ENCODE data around the gene CYP26A1.

The CYP26A1 gene

DNA sequence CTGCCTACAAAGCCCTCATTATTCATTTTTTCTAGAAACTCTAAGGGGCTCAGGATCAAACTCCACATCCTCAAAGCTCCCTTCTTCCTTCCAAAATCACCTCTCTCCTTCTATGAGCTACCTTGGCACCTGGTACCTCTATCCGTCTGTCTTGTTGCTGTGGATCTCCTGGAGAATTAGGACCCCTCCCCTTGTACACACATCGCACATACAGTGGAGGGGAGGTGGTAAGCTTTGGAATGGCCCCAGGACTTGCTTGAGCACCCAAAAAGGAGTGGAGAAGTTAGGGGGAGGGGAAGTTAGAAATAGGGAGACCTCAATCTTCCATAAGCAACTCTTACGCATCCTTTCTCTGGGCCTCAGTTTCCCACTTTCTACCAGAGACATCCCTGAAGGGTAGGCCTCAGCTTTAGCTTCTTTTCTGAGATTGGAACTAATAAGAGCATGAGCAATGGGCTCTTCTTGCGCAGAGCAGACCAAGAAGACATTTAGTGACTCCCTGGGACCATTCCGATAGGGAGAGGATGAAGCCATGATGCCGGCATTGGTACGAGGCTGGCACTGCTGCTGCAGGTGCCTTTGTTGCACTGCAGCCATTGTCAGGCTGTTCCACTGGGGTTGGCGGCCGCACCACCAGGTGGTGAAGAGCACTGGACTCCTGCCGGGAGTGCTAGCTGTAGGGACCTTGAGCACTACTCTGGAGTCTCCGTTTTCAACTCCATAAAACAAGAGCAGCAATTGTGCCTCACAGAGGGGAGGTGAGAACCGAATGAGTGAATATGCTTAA, 8.6 kb upstream of the CYP26A1 start:
- no peak for DNase-seq (ENCODE audit: low read depth in 2 of 2)

DNA sequence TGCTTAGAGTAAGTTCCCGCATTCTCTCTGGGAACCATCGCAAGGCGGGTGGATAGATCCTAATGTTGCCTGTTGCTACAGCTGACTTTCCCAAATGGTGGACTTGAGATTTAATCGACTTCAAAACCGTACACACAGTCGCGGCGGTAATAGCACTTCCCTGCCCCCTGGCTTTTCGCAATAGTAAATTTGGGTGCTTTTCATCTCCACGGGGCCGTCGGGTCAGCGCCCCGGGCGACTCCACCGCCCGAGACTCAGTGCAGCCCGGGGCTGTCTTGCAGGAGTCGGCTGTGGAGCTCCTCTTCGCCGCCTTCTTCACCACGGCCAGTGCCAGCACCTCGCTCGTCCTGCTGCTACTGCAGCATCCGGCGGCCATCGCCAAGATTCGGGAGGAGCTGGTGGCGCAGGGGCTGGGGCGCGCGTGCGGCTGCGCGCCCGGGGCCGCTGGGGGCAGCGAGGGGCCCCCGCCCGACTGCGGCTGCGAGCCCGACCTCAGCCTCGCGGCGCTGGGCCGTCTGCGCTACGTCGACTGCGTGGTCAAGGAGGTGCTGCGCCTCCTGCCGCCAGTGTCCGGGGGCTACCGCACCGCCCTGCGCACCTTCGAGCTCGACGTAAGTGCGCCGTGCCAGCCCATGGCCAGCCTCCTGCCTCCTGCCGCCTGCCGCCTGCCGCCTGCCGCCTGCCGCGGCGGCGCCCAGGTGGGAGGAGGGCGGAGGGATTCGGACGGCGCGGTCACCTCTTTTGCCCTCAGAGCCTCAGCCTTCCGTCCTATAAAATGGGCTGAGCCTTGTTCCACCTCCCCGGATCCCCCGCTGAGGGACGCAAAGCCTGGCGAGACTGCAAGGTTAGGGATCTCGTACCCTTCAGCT, 7.8 kb upstream of the CYP26A1 start:
- DNase-seq (ENCODE audit: low read depth in 2 of 2) = no peak

DNA sequence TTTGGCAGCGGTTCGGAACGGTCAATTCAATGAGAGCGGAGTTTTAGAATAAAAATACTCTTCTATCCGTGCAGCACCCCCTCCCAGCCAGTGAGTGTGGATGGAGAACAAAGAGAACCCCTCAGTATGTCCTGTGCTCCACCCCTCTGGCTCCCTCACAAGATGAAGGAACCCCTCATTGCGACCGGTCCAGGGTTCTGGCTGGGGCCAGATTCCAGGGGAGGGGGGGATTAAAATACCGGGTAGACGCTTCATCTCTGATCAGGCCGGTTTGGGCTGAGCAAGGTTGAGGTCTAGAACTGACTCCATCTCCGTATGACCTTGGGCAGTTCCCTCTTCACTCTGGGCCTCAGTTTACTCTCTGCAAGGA, 7.2 kb upstream of the CYP26A1 start:
- DNase-seq (ENCODE audit: low read depth in 2 of 2) = no peak

DNA sequence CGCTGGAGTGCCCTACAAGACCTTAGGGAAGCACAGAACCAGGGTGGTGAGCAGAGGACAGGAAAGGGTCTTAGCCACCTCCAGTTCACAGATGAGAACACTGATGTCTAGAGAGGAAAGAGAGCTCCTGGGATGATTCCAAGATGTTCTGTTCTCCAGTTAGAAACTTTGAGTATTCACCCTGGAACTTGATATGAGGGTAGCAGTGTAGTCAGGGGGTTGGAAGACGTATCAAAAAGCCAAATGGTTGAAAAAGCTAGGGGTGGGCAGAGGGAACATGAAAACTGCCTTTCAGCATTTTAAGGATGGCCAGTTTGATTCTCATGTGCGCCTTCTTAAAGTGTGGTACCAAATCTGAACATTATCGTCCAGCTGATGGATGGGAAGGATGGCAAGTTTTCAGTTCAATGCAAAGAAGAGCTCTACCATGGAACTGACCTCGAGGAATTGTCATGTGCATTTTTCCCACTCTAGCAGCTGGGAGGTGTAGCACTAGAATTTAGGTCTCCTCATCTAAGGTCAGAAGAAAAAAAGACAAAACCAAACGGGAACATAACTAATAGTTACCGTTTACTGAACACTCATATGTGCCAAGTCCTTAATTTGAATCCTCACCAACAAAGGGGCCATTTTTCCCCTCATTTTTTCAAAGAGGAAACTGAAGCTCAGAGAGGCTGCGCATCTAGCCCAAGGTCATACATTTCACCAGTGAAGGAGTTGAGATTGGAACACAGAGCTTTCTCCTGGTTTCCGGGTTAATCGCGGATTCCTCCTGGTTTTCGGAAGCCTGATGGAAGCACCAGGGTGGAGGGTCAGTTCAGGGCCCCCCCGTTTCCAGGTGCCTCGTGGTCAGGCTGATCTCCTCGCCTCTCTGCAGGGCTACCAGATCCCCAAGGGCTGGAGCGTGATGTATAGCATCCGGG, 6.0 kb upstream of the CYP26A1 start:
- no peak for DNase-seq (ENCODE audit: low read depth in 2 of 2)

DNA sequence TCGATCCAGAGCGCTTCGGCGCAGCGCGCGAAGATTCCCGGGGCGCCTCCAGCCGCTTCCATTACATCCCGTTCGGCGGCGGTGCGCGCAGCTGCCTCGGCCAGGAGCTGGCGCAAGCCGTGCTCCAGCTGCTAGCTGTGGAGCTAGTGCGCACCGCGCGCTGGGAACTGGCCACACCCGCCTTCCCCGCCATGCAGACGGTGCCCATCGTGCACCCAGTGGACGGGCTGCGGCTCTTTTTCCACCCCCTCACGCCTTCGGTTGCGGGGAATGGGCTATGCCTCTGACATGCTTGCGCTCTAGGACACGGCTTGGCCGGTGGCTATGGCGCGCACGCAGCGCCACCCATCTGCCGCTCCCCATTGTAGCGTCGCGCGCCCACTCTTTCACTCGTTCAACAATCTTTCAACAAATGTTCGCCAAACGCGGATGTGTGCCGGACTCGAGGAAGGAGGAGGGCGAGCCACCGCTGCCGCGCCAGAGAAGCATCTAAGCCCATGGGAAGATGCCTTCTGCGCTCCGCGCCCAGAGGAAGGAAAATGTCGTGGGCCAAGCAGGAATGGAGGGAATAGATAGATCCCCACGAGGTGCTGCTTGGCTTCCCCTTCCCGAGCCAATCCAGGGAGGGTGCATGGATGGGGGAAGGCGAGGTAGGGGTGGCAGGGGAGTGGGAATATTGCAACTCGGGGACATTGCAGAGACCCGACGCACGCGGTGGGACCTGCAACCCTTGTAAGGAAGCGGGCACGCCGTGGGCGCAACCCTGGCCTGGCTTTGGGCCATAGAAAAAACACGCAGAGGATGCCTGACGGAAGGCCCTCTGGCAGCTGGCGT, 5.1 kb upstream of the CYP26A1 start:
- DNase-seq (ENCODE audit: low read depth in 2 of 2) = no peak

DNA sequence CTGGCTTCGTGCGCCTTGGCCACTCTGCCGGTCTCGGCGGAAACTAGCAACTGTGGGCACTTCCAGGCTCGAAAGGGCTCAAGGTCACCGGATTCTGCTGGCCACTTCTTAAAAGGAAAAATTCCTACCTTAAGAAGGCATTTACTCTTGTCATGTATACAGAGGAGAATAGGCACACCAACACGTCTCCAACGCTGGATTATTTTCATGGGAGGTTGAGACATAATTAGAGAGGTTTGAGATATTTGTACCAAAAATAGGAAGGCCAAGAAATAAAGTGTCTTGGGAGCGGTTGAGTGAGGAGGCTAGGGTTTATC, 4.5 kb upstream of the CYP26A1 start:
- no peak for DNase-seq (ENCODE audit: low read depth in 2 of 2)

DNA sequence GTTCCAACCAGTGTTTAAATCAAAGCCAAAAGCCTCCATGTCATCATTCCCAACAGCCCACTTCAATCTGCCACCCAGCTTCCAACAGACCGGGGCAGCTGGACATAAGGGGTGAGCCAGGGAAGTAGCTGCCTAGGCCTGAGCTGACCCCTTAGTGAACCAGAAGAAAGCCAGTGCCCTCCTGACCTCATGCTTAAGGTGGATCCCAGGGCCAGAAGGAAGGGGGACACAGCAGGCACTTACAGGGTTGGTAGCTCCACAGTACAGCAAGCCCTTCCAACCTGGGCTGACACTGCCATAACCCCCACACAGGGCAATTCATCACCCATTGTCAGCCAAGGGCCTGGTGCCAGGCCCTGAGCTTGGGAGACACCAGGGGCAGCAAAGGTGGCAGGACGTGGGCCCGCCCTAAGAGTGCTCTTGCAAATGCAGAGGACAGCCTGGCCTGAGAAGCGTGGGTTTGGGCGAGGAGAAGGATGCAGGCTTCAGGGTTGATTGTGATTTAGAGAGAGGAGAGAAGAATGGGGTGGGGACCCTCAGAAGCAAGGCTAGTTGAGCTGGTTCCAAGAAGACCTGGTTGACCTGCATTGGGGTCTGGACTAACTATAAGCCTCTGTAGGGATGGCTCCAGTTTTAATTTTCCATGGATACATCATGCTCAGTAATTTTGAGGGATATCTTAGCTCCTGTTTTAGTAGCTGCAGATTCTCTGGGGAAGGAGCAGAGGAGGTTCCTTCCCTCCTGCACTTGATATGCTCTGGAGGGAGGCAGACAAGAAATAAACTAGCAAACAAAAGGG, 3.1 kb upstream of the CYP26A1 start:
- no peak for DNase-seq (ENCODE audit: low read depth in 2 of 2)

DNA sequence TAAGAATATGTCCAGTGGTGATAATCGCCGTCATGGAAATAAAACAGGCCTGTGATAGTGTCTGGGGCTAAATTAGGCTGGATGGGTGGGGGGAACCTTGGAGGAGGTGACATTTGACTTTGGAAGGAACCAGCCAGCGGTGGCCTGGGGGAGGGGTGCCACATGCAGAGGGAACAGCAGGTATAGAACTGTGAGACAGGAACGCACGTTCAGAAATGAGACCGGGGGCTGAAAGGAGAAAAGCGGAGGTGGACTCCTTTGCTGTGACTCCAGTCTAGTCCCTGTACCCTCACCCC, 2.6 kb upstream of the CYP26A1 start:
- DNase-seq (ENCODE audit: low read depth in 2 of 2) = no peak

DNA sequence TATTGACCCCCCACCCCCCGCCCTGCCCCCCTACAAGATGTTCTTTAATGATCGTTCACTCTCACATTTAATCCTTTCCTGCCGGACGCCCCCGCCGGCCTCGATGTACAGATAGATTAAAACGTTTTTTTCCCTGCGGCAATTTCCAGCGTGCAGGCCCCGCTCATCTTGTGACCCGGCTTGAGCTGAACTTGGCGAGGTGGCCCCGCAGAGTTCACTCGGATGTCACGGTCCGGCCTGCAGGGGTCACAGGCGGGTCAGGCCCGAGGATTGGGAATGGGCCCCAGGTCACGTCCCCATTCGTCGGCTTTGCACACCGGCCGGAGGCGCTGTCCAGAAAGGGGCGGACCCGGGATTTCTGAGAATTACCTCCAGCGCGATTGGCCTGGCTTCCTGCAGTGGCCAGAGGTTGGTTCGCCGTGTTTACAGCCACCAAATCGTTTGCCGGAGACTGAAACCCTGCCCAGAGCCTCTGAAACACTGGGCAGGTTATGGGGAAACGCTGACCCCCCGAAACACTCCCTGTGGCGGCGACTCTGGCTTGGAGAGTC, 1.9 kb upstream of the CYP26A1 start:
- DNase-seq (ENCODE audit: low read depth in 2 of 2) = no peak

DNA sequence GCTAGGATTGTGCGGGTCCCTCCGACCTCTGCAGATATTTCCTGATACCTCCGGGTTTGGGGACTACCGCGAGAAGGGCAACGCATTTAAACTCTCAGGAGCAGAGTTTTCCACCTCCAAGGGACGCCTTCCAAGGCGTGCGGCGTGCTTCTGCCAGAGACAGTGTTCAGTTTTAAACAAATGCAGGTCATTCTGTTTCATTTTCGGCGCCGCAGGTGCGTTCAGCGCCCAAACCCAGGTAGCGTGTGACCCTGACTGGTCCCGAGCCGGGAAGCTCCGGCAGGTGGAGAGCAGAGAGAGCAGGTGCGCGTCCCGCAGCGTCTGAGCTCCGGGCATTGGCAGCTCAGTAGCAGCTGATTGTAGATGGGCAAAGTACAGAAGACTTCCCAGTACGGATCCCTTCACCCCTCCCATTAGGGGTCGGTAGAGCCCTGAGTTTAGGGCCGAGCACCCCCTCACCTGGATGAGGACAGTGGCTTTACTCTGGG, 1.4 kb upstream of the CYP26A1 start:
- DNase-seq (ENCODE audit: low read depth in 2 of 2) = no peak

DNA sequence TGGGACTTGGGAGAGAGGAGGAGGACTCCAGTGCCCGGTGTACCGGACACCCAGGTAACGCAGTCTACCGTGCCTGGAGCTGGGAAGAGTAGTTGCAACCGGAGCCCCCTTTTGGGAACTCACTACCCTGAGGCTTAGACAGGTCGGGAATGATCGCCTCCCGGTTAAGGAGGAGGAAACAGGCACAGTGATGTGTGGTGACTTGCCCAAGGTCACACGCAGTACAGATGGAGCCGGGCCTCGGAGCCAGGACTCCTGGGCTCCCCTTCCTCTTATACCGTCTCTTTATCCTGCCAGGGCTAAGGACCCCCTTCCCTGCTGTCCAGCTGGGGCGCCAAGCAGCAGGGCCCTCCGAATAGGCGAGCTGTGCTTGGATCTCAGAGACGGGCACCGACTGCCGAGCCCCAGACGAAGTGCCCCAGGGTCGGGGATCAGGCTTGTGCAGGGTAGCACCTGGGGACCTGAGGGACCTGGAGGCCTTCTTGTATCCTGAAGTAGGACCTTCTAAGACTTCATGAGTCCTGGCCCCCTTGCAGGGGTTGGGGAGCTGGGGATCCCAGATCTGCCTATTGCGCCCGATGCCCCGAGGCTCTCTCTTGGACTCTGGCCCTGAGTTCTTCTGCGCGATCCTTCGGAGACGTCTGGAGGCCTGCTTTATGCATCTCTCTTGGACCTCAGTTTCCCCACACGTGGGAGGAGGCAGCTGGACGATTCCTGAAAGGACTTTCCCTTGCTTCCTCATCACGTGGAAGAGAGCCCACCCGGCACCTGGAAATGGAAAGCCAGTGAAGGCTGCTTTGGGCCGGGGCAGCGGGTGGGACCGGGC, 767 bp upstream of the CYP26A1 start:
- no peak for DNase-seq (ENCODE audit: low read depth in 2 of 2)

DNA sequence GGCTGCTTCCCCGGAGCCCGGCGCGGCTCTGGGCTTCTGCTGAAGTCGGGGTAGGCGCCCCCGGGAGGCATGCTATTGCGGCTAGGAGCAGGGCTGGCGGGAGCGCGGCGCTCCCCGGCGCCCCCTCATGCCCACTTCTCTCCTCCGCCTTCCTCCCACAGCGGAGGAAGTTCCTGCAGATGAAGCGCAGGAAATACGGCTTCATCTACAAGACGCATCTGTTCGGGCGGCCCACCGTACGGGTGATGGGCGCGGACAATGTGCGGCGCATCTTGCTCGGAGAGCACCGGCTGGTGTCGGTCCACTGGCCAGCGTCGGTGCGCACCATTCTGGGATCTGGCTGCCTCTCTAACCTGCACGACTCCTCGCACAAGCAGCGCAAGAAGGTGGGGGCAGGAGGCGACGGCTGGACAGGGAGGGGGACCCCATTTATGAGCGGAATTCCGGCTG, 479 bp downstream of the CYP26A1 start:
- no peak for DNase-seq (ENCODE audit: low read depth in 2 of 2)

DNA sequence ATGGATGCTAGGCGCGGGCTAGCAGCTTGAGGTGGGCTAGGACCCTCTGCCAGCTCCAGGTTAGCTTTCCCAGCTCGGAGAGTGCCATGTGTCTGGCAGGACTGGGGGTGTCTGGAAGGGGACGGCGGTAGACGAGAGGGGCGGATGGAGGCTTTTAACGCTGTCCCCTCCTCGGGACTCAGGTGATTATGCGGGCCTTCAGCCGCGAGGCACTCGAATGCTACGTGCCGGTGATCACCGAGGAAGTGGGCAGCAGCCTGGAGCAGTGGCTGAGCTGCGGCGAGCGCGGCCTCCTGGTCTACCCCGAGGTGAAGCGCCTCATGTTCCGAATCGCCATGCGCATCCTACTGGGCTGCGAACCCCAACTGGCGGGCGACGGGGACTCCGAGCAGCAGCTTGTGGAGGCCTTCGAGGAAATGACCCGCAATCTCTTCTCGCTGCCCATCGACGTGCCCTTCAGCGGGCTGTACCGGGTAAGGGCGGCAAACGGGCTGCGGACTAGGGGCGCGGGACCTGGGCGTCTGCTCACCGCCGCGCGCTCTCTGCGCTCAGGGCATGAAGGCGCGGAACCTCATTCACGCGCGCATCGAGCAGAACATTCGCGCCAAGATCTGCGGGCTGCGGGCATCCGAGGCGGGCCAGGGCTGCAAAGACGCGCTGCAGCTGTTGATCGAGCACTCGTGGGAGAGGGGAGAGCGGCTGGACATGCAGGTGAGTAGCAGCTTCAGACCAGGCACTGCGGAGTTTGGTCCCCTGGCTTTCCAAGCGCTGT, 1.1 kb downstream of the CYP26A1 start:
- DNase-seq (ENCODE audit: low read depth in 2 of 2) = no peak

DNA sequence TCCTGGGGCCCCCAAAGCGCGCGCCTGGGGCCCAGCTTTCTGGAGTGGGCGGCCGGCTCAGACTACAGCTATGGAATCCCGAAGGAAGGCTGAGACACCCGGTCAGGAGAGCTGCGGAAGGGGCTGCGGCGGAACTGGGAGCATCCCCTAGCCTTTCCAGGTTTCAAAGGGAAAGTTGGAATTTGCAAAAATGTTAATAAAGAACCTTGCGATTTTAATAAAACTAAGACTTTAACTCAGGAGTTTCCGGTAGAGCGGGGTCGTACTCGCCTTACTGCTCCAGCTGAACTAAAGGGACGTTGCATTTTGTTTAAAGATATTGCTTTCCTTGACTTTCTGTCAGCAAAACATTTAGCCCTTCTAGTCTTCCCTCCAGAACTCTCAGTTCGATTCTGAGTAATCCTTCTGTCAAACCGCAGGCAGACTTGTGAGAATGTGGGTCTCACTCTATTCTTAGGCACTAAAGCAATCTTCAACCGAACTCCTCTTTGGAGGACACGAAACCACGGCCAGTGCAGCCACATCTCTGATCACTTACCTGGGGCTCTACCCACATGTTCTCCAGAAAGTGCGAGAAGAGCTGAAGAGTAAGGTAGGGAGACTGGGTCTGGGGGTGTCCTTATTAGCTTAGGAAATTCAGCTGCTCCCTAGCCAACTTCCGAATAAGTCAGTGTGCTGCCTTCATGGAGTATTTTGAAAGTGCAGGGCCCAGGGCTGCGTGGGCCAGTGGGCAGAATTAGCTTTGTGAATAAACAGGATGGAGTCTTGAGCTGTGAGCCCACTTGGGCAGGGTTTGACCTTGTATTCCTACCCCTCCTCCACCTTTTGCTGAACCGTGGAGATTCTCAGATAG, 1.9 kb downstream of the CYP26A1 start:
- no peak for DNase-seq (ENCODE audit: low read depth in 2 of 2)

DNA sequence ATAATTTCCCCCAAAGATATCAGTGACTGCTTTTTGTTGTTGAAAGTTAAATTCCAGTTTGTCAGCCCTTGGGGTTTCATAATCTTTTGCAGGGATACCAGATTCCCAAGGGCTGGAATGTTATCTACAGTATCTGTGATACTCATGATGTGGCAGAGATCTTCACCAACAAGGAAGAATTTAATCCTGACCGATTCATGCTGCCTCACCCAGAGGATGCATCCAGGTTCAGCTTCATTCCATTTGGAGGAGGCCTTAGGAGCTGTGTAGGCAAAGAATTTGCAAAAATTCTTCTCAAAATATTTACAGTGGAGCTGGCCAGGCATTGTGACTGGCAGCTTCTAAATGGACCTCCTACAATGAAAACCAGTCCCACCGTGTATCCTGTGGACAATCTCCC, 3.2 kb downstream of the CYP26A1 start:
- DNase-seq (ENCODE audit: low read depth in 2 of 2) = no peak

DNA sequence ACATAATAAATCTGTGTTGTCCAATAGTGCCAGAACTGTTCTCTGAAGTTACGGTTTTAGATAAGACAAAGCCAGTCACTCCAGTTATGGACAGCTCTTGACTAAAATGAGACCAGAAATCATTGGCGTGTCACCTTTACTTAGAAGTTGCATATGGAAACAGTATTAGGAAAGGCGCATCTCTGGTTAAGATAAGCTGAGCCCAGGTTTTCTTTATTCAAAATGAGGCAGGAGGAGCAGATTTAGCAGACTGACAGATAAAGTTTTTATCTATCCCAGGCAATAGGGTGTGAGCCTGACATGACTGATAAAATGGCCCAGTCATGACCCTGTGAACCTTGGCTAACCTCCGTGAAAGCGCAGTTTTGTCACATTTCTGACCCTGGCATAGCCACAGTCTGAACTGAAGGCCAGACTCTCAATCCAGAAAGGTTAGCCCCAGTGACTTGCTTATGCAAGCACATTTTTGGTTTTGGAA, 4.2 kb downstream of the CYP26A1 start:
- DNase-seq (ENCODE audit: low read depth in 2 of 2) = no peak

DNA sequence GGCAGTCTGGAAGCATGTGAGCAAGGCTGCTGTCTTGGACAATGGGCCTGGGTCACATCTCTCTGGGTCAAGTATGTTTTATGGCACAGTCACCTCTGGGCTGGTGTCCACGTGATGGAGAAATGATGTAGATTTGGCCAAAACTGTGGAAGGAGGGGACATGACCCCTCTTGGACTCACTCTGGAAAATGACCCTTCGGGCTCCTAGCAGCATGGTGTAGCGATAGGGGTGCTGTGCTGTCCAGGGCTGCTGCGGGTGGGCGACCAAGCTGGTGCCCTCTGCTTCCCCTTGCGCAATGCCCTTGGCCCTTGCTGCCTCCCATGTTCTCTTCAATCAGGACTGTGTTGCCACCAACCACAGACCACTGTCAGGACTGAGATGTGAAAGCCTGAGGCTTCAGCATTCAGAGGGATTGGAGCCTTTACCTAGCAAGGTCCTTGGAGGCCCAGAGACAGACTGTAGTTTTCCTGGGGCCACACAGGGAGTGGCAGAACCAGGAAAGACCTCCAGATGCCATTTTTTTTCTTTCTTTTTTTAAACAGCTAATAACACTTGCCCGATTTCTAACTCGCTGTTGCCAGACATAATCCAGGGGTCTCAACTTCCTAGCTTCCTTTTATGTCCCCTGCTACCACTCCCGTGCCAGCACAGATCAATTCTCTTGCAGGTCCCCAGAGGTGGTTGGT, 6.1 kb downstream of the CYP26A1 start:
- DNase-seq (ENCODE audit: low read depth in 2 of 2) = no peak
